HepG2 (cell line): ENCODE data around the gene SIGLEC1. TPM values are rescaled to one million over a fixed set of nuclear protein-coding genes. Genes with fewer than 3 reads are reported as not detected.

Source experiments
- EP300 ChIP-seq, 3 experiments: sonication (generic) in 1 of 3; formaldehyde crosslinking in 1 of 3; IDR thresholded peaks; 2 replicates each; pipeline versions ENCODE4 v1.5.1 to v1.6.1; 2011 to 2020; ENCODE audit warnings: low read depth in 2 of 3, low read length in 2 of 3, borderline replicate concordance in 1 of 3, improper control_type of control experiment in 1 of 3, mild to moderate bottlenecking in 1 of 3, missing genetic modification reagents in 1 of 3, moderate library complexity in 1 of 3
- FOXK1 ChIP-seq: sonication (generic); formaldehyde crosslinking; IDR thresholded peaks from 2 replicates; pipeline ENCODE4 v1.4.0; 2020; ENCODE audit warnings: low read depth, missing genetic modification reagents, borderline replicate concordance
- HNF4A ChIP-seq: sonication (generic); formaldehyde crosslinking; IDR thresholded peaks from 2 replicates; pipeline ENCODE4 v1.4.0; 2020; ENCODE audit warnings: missing genetic modification reagents
- KDM1A ChIP-seq: IDR thresholded peaks from 2 replicates; pipeline ENCODE4 v1.6.1; 2016; ENCODE audit warnings: missing compliant biosample characterization
- KLF13 ChIP-seq: sonication (generic); formaldehyde crosslinking; IDR thresholded peaks from 2 replicates; pipeline ENCODE4 v1.4.0; 2020; ENCODE audit warnings: mild to moderate bottlenecking, missing genetic modification reagents
- NR2F2 ChIP-seq: IDR thresholded peaks from 2 replicates; pipeline ENCODE4 v1.6.1; 2012; ENCODE audit warnings: low read depth, inconsistent platforms, borderline replicate concordance
- RAD21 ChIP-seq: fragments of 450-650 bp; formaldehyde crosslinking; IDR thresholded peaks from 2 replicates; pipeline ENCODE4 v1.5.0; 2020; ENCODE audit warnings: mild to moderate bottlenecking
- RARA ChIP-seq: IDR thresholded peaks from 2 replicates; pipeline ENCODE4 v1.6.1; 2016; ENCODE audit warnings: missing genetic modification reagents, missing compliant biosample characterization
- SOX13 ChIP-seq, 3 experiments: fragments of 450-650 bp in 1 of 3; sonication (generic) in 1 of 3; formaldehyde crosslinking in 1 of 3; IDR thresholded peaks in 2 of 3; conservative IDR thresholded peaks in 1 of 3; 2 replicates each; pipeline versions ENCODE4 v1.5.0 to v1.6.1; 2016 to 2020; ENCODE audit warnings: antibody characterized with exemption in 1 of 3, mild to moderate bottlenecking in 1 of 3, missing compliant biosample characterization in 1 of 3, missing genetic modification reagents in 1 of 3, moderate library complexity in 1 of 3
- SOX6 ChIP-seq, 2 experiments: fragments of 450-650 bp in 1 of 2; sonication (generic) in 1 of 2; formaldehyde crosslinking in 1 of 2; IDR thresholded peaks; 2 replicates each; pipeline versions ENCODE4 v1.4.0 to v1.6.1; 2017 to 2020; ENCODE audit warnings: antibody characterized with exemption in 1 of 2, mild to moderate bottlenecking in 1 of 2, missing genetic modification reagents in 1 of 2
- TEAD3 ChIP-seq: optimal IDR thresholded peaks from 2 replicates; pipeline ENCODE3; 2016; ENCODE audit warnings: borderline replicate concordance
- ZGPAT ChIP-seq: IDR thresholded peaks from 2 replicates; pipeline ENCODE4 v1.6.1; 2016; ENCODE audit warnings: mild to moderate bottlenecking
- ZNF740 ChIP-seq: sonication (generic); formaldehyde crosslinking; IDR thresholded peaks from 2 replicates; pipeline ENCODE4 v1.4.0; 2020; ENCODE audit warnings: missing genetic modification reagents
- polyA plus RNA-seq, 8 experiments: library from polyadenylated mRNA; depleted of rRNA in 3 of 8; stranded (reverse) in 7 of 8; unstranded in 1 of 8; fragments of >200 nt; fragmentation: Illumina TruSeq in 4 of 8; extraction: Trizol in 4 of 8; gene quantifications; 2 replicates each; pipeline versions ENCODE4 v1.2.1 to v1.2.3, GENCODE V29; 2011 to 2016; ENCODE audit warnings: low read depth in 4 of 8, missing spikeins in 1 of 8, mixed read lengths in 1 of 8; ENCODE audit not compliant: insufficient read depth in 1 of 8
- total RNA-seq, 5 experiments: library from RNA; depleted of rRNA; stranded (reverse); fragments of >200 nt; fragmentation: Illumina TruSeq; extraction: Trizol; gene quantifications; 2 replicates each; pipeline ENCODE4 v1.2.3, GENCODE V29; 2016; ENCODE audit warnings: low read depth in 1 of 5
- TF ChIP-seq, protein P1 (sequence below): sonication (generic); formaldehyde crosslinking; IDR thresholded peaks from 2 replicates; pipeline ENCODE4 v1.5.1; 2020; ENCODE audit warnings: mild to moderate bottlenecking, missing genetic modification reagents, borderline replicate concordance

The SIGLEC1 gene
- total and polyA plus RNA-seq, 2 of the 13 experiments (the other 11 are each of a cell fraction or from before 2014, with no cell fraction given): 0.01 TPM; not detected in 1

DNA sequence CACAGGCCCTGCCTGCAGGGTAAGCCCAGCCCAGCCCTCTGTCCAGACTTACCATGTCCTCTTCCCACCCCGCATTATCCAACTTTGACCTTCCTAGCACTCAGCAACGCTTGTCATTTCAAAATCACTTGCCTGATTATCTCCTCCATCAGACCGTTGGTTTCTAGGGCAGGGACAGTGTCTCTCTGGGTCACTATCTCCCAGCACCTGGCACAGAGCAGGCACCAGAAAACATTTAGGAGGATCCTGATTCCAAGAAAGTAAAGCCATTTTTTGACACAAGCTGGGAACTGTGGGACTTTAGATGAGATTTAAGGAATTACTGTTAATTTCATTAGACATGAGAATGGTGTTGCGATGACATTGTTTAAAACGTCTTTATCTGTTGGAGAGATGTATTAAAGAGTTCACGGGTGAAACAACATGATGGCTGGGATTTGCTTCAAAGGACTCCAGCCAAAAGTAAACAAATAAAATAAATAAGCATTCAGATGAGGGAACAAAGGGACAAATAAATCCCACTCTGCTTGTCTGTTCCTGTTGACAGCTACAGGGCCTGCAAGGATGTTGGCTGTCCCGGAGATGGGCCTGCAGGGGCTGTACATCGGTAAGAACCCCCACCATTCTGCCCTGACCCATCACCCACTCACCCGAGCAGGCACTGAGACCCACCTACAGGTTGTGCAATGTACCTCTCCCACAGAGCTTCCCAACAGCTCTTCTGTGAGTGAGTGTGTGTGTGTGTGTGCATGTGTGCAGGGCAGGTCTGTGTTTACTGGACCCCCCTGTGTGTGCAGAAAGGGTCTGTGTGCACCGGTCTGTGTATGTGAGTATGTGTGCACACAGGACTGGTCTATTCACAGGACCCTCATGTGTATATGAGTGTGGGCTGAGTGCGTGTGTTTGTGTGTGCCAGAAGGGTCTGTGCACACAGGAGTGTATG lies 26.0 kb upstream of the SIGLEC1 start (continued):
- TF ChIP-seq, protein P1, sequence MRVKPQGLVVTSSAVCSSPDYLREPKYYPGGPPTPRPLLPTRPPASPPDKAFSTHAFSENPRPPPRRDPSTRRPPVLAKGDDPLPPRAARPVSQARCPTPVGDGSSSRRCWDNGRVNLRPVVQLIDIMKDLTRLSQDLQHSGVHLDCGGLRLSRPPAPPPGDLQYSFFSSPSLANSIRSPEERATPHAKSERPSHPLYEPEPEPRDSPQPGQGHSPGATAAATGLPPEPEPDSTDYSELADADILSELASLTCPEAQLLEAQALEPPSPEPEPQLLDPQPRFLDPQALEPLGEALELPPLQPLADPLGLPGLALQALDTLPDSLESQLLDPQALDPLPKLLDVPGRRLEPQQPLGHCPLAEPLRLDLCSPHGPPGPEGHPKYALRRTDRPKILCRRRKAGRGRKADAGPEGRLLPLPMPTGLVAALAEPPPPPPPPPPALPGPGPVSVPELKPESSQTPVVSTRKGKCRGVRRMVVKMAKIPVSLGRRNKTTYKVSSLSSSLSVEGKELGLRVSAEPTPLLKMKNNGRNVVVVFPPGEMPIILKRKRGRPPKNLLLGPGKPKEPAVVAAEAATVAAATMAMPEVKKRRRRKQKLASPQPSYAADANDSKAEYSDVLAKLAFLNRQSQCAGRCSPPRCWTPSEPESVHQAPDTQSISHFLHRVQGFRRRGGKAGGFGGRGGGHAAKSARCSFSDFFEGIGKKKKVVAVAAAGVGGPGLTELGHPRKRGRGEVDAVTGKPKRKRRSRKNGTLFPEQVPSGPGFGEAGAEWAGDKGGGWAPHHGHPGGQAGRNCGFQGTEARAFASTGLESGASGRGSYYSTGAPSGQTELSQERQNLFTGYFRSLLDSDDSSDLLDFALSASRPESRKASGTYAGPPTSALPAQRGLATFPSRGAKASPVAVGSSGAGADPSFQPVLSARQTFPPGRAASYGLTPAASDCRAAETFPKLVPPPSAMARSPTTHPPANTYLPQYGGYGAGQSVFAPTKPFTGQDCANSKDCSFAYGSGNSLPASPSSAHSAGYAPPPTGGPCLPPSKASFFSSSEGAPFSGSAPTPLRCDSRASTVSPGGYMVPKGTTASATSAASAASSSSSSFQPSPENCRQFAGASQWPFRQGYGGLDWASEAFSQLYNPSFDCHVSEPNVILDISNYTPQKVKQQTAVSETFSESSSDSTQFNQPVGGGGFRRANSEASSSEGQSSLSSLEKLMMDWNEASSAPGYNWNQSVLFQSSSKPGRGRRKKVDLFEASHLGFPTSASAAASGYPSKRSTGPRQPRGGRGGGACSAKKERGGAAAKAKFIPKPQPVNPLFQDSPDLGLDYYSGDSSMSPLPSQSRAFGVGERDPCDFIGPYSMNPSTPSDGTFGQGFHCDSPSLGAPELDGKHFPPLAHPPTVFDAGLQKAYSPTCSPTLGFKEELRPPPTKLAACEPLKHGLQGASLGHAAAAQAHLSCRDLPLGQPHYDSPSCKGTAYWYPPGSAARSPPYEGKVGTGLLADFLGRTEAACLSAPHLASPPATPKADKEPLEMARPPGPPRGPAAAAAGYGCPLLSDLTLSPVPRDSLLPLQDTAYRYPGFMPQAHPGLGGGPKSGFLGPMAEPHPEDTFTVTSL (CRISPR knock-in tag): peak; percentile 54; the same call in 1 of the 2 replicates
- TF ChIP-seq RARA (CRISPR knock-in tag) (peak; percentile 5), NR2F2 (no peak), EP300 (IDR thresholded peaks at IDR 0.05; ENCODE audit: low read depth in 2 of 2, low read length in 2 of 2) (no peak), EP300 (CRISPR knock-in tag; IDR thresholded peaks at IDR 0.05; ENCODE audit: borderline replicate concordance) (0 out of 2 replicates have a peak, but pooled peaks have one; percentile 17), FOXK1 (CRISPR knock-in tag) (0 out of 2 replicates have a peak, but pooled peaks have one; percentile 5), ZGPAT (CRISPR knock-in tag) (peak; percentile 27; the same call in 1 of the 2 replicates), ZNF740 (CRISPR knock-in tag) (no peak), KDM1A (CRISPR knock-in tag) (peak; percentile 70; the same call in 1 of the 2 replicates), TEAD3 (CRISPR knock-in tag) (no peak), SOX13 (IDR thresholded peaks at IDR 0.05) (no peak), SOX13 (CRISPR knock-in tag; conservative IDR thresholded peaks at IDR 0.05 in 1 of 2, IDR thresholded peaks at IDR 0.05 in 1 of 2) (peak in 1 of 2 experiments; percentile 69; a peak in 2 of 4 replicates), KLF13 (CRISPR knock-in tag) (no peak), RAD21 (CRISPR knock-in tag) (0 out of 2 replicates have a peak, but pooled peaks have one; percentile 19), SOX6 (IDR thresholded peaks at IDR 0.05) (no peak), SOX6 (CRISPR knock-in tag; IDR thresholded peaks at IDR 0.05) (peak; percentile 42; the same call in 1 of the 2 replicates), HNF4A (CRISPR knock-in tag) (no peak)
